ENCODE results near the gene AIRE. TPM values are rescaled to one million over a fixed set of nuclear protein-coding genes. Genes with fewer than 3 reads are reported as not detected.

AIRE gene
- total RNA-seq = not detected in 2 replicates

GRCh38 chr21:44285138-44285992 is at the start of gene AIRE:
Gene AIRE, plus strand, starts transcription at chr21:44285876. Its CDS starts 131 bp downstream, at chr21:44286007.

GRCh38 chr21:44240842-44241241 is 44.8 kb upstream of the AIRE start, which contains the start of gene ICOSLG:
Gene ICOSLG, minus strand, starts transcription at chr21:44240943. Its CDS starts 126 bp downstream, at chr21:44240817.

GRCh38 chr21:44261675-44262295 is 23.9 kb upstream of the AIRE start, which contains the start of gene DNMT3L:
Gene DNMT3L, minus strand, starts transcription at chr21:44261897. Its CDS starts 638 bp downstream, at chr21:44261259.

GRCh38 chr21:44299458-44300261 is 14.0 kb downstream of the AIRE start, which contains the start of gene PFKL:
Gene PFKL, plus strand, starts transcription at chr21:44300053. Its CDS starts 53 bp downstream, at chr21:44300106.

GRCh38 chr21:44338971-44339910 is 53.6 kb downstream of the AIRE start, which contains the start of gene CFAP410:
Gene CFAP410, minus strand, starts transcription at chr21:44339390. Its CDS starts 196 bp downstream, at chr21:44339194.

Other genes starting within 250 kb of the AIRE start
- gene PWP2, start 178.5 kb upstream of the AIRE start, total RNA-seq = 39.7 and 55.0 TPM in 2 replicates
- 21.5 and 23.5 TPM in 2 replicates for gene GATD3, start 152.2 kb upstream of the AIRE start, total RNA-seq
- gene ICOSLG, start 44.9 kb upstream of the AIRE start, total RNA-seq = 1.0 and 3.3 TPM in 2 replicates
- not detected in 2 replicates for gene DNMT3L, start 24.0 kb upstream of the AIRE start, total RNA-seq
- 110 and 198 TPM in 2 replicates for gene PFKL, start 14.2 kb downstream of the AIRE start, total RNA-seq
- gene CFAP410, start 53.5 kb downstream of the AIRE start, total RNA-seq = 4.1 and 4.8 TPM in 2 replicates
- 0.14 TPM in 1 of 2 replicates, not detected in the other for gene TRPM2, start 67.7 kb downstream of the AIRE start, total RNA-seq
- 0.34 and 1.4 TPM in 2 replicates for gene LRRC3, start 169.6 kb downstream of the AIRE start, total RNA-seq

All from nasal cavity respiratory epithelium epithelial cell of viscerocranial mucosa (primary cell).